ENCODE measurements around the gene FUBP1. TPM values are rescaled to one million over a fixed set of nuclear protein-coding genes. Genes with fewer than 3 reads are reported as not detected.
A peak's percentile ranks its signal among the peaks of the same experiment; 100 is the strongest.
"Not testable (repeated sequence)": the region's sequence is repeated elsewhere in the genome, so short reads cannot be mapped to it uniquely, and the experiment has no call there.

The FUBP1 gene
- total RNA-seq, 1 experiment from 2014 or later, result 88.2 TPM

GRCh38 chr1:77948841-77949424 is 29.9 kb downstream of the FUBP1 start:
- peak; percentile 5 for DNase-seq (ENCODE audit: low spot score)

- DNase-seq (ENCODE audit: low spot score), result no peak
These were observed 33.5 kb downstream of the FUBP1 start for GRCh38 chr1:77945345-77945744.

GRCh38 chr1:77942400-77943140 is 36.3 kb downstream of the FUBP1 start:
- no peak for DNase-seq (ENCODE audit: low spot score)

GRCh38 chr1:77940921-77941570 is 37.8 kb downstream of the FUBP1 start:
- DNase-seq (ENCODE audit: low spot score), result no peak

- DNase-seq (ENCODE audit: low spot score), result no peak
These were observed 40.2 kb downstream of the FUBP1 start for GRCh38 chr1:77938651-77939050.

GRCh38 chr1:77929806-77930205 is 49.1 kb downstream of the FUBP1 start:
- DNase-seq (ENCODE audit: low spot score), result no peak

GRCh38 chr1:77927414-77927813 is 51.5 kb downstream of the FUBP1 start:
- no peak for DNase-seq (ENCODE audit: low spot score)

GRCh38 chr1:77926561-77927357 is 52.1 kb downstream of the FUBP1 start:
- no peak for DNase-seq (ENCODE audit: low spot score)

GRCh38 chr1:77925956-77926355 is 52.9 kb downstream of the FUBP1 start:
- no peak for DNase-seq (ENCODE audit: low spot score)

GRCh38 chr1:77925518-77925917 is 53.4 kb downstream of the FUBP1 start:
- no peak for DNase-seq (ENCODE audit: low spot score)

- DNase-seq (ENCODE audit: low spot score), result not testable (repeated sequence)
These were observed 60.0 kb downstream of the FUBP1 start for GRCh38 chr1:77918918-77919317.

GRCh38 chr1:77910116-77910515 is 68.8 kb downstream of the FUBP1 start:
- DNase-seq (ENCODE audit: low spot score), result no peak

- DNase-seq (ENCODE audit: low spot score), result no peak
These were observed 72.2 kb downstream of the FUBP1 start for GRCh38 chr1:77906624-77907023.

GRCh38 chr1:77906019-77906545 is 72.8 kb downstream of the FUBP1 start:
- DNase-seq (ENCODE audit: low spot score), result no peak

- no peak for DNase-seq (ENCODE audit: low spot score)
These were observed 73.3 kb downstream of the FUBP1 start for GRCh38 chr1:77905603-77906002.

GRCh38 chr1:77900687-77901293 is 78.1 kb downstream of the FUBP1 start:
- DNase-seq (ENCODE audit: low spot score), result peak; percentile 24

- no peak for DNase-seq (ENCODE audit: low spot score)
These were observed 79.1 kb downstream of the FUBP1 start for GRCh38 chr1:77899647-77900320.
